ENCODE results near the gene GALNTL6. TPM values are rescaled to one million over a fixed set of nuclear protein-coding genes. Genes with fewer than 3 reads are reported as not detected.

GALNTL6 gene
- total and polyA plus RNA-seq, 2 experiments from 2014 or later: not detected

DNA sequence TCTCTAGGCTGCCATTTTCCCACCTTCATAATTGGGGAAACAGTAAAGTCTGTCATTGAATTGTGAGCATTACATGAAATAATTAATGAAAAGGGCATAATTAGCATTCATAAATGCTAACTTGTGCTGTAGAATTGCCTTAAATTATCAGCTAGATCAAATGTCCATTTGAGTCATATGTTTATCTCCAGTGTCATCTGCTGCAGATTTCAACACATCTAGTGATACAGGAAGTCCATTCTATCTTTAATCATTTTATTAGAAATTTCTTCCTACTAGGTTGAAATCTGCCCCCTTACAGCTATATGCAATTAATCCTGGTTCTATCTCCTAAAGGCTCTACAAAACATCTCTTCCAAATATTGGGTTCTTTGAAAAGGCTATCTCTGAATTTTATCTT is 1115.1 kb downstream of the GALNTL6 start:
- no peaks in the 10 kb centered on the region for H3K9me3 ChIP-seq (ENCODE audit: low read depth)
- H3F3A ChIP-seq (ENCODE audit: insufficient read depth): no peaks in the 10 kb centered on the region
- no peak overlapping the region for H2AFZ ChIP-seq
- H3K4me1 ChIP-seq (ENCODE audit: insufficient read depth): no peaks in the 10 kb centered on the region
- TF ChIP-seq EZH2phosphoT487 (IDR thresholded peaks at IDR 0.05; ENCODE audit: insufficient read depth, low read depth): no peak
- TF ChIP-seq EZH2 (IDR thresholded peaks at IDR 0.05; ENCODE audit: insufficient read depth, poor library complexity, severe bottlenecking): no peak
- H3K79me2 ChIP-seq (ENCODE audit: insufficient read depth): no peaks in the 10 kb centered on the region
- H4K20me1 ChIP-seq (ENCODE audit: insufficient read depth): no peaks in the 10 kb centered on the region
- H3K27me3 ChIP-seq (replicated peaks; ENCODE audit: insufficient read depth): peaks cover under 1% of the 10 kb centered on the region; the same call in 1 of the 2 replicates
- no peak overlapping the region for H3K27ac ChIP-seq
- in situ Hi-C loops (cut with MboI): no loop called here
- no peak overlapping the region for H3K4me2 ChIP-seq (ENCODE audit: unreplicated experiment)
- H3K4me3 ChIP-seq: no peak overlapping the region
- H3K36me3 ChIP-seq (ENCODE audit: low read depth): no peaks in the 10 kb centered on the region
- H3K9ac ChIP-seq: no peak overlapping the region
- H3K9me2 ChIP-seq (ENCODE audit: insufficient read depth): no peaks in the 10 kb centered on the region
- DNase-seq: no peak

DNA sequence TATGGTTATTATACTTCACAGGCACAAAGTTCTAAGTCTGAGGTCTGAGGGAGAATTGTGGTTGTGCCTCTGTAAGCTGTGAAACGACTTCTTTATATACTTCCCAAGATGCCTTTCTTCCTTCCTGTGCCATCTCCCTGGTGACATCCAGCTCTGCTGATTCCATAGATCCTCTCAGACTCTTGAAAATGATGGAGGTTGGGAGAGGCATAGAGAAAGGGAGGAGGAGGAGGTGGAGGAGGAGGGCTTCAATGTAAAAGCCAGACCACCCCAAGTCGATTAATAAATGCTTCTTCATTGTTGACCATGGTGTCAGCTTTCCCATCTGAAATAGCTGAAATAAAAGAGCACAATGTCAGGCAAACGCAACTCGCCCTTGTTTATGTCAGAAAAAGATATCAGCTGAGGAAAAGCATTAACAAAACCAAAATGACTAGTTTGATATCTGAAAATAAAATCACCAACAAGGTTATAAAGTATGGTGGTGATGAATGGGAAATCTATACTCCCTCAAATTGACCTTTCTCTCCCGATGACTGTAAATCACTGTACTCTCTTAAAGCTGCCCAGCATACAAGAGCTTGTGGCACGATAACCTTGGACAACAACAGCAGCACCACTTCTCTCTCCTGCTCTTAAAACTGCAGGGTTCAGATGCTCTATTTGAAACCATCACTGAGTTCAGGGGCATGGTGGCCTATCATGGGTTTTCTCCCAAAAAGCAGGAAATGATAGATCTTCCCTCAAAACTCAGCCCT is 1125.0 kb downstream of the GALNTL6 start:
- Histone ChIP-seq H2AFZ (no peak overlapping the region), H3K4me2 (ENCODE audit: unreplicated experiment) (no peak overlapping the region), H3K9me3 (ENCODE audit: low read depth) (no peaks in the 10 kb centered on the region), H3K9me2 (ENCODE audit: insufficient read depth) (no peaks in the 10 kb centered on the region), H3K36me3 (ENCODE audit: low read depth) (no peaks in the 10 kb centered on the region), H3K27me3 (replicated peaks; ENCODE audit: insufficient read depth) (peaks cover 11% of the 10 kb centered on the region), H3K79me2 (ENCODE audit: insufficient read depth) (no peaks in the 10 kb centered on the region), H3F3A (ENCODE audit: insufficient read depth) (no peaks in the 10 kb centered on the region), H3K4me3 (no peak overlapping the region), H3K9ac (no peak overlapping the region), H4K20me1 (ENCODE audit: insufficient read depth) (no peaks in the 10 kb centered on the region), H3K27ac (no peak overlapping the region), H3K4me1 (ENCODE audit: insufficient read depth) (no peaks in the 10 kb centered on the region)
- 27 to 36% methylated on average over 6 of the region's 6 CpGs for WGBS, 2 experiments (ENCODE audit: low coverage in 1 of 2, low lambda C conversion rate in 2 of 2, missing lambda C conversion rate in 2 of 2)
- TF ChIP-seq EZH2 (IDR thresholded peaks at IDR 0.05; ENCODE audit: insufficient read depth, poor library complexity, severe bottlenecking) (no peak), EZH2phosphoT487 (IDR thresholded peaks at IDR 0.05; ENCODE audit: insufficient read depth, low read depth) (no peak)
- in situ Hi-C loops (cut with MboI): no loop called here
- DNase-seq: no peak

DNA sequence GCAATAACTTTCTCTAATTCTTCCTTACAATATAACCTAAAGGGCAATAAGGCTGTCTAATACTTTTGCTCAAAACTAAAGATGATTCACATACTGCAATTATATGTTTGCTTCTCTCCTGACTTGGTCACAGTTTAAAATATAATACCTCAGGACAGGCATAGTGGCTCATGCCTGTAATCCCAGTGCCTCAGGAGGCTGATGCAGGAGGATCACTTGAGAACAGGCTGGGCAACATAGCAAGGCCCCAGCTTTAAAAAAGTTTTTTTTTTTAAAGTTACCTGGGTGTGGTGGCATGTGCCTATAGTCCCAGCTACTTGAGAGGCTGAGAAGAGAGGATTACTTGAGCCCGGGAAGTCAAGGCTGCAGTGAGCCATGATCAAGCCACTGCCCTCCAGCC is 1125.7 kb downstream of the GALNTL6 start:
- no peak overlapping the region for H2AFZ ChIP-seq
- H3K9me3 ChIP-seq (ENCODE audit: low read depth): no peaks in the 10 kb centered on the region
- no peak overlapping the region for H3K27ac ChIP-seq
- no peak for TF ChIP-seq EZH2phosphoT487 (IDR thresholded peaks at IDR 0.05; ENCODE audit: insufficient read depth, low read depth)
- no peak for TF ChIP-seq EZH2 (IDR thresholded peaks at IDR 0.05; ENCODE audit: insufficient read depth, poor library complexity, severe bottlenecking)
- no peak overlapping the region for H3K4me2 ChIP-seq (ENCODE audit: unreplicated experiment)
- peaks cover 6% of the 10 kb centered on the region for H3K27me3 ChIP-seq (replicated peaks; ENCODE audit: insufficient read depth)
- H3K4me1 ChIP-seq (ENCODE audit: insufficient read depth): no peaks in the 10 kb centered on the region
- no peaks in the 10 kb centered on the region for H3F3A ChIP-seq (ENCODE audit: insufficient read depth)
- DNase-seq: no peak
- WGBS, 2 experiments (ENCODE audit: low coverage in 1 of 2, low lambda C conversion rate in 2 of 2, missing lambda C conversion rate in 2 of 2): 69 to 81% methylated on average over 1 of the region's 1 CpG
- H3K9me2 ChIP-seq (ENCODE audit: insufficient read depth): no peaks in the 10 kb centered on the region
- no peak overlapping the region for H3K4me3 ChIP-seq
- in situ Hi-C loops (cut with MboI): no loop called here
- no peaks in the 10 kb centered on the region for H3K36me3 ChIP-seq (ENCODE audit: low read depth)
- no peaks in the 10 kb centered on the region for H4K20me1 ChIP-seq (ENCODE audit: insufficient read depth)
- H3K9ac ChIP-seq: no peak overlapping the region
- no peaks in the 10 kb centered on the region for H3K79me2 ChIP-seq (ENCODE audit: insufficient read depth)

DNA sequence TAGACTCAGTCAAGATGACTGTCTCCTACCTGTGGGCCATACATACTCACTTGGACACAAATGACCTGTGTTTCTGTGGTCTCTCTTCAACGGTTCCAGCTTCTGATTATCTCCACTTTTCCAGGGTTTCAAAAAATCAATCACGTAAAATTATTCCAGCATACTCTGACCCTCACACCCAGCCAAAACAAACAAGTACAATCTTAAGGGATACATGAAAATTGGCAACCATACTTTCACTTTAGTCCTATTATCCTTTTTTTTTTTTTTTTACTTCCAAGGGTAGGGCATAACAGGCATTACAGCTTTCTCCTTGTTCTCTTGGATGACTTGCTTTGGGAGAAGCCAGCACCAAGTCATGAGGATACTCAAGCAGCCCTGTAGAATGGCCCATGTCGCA is 1129.6 kb downstream of the GALNTL6 start:
- no peaks in the 10 kb centered on the region for H3F3A ChIP-seq (ENCODE audit: insufficient read depth)
- no peak overlapping the region for H2AFZ ChIP-seq
- WGBS, 2 experiments (ENCODE audit: low coverage in 1 of 2, low lambda C conversion rate in 2 of 2, missing lambda C conversion rate in 2 of 2): 19 to 27% methylated on average over 3 of the region's 3 CpGs
- H3K9me3 ChIP-seq (ENCODE audit: low read depth): no peaks in the 10 kb centered on the region
- H3K36me3 ChIP-seq (ENCODE audit: low read depth): no peaks in the 10 kb centered on the region
- no peak for DNase-seq
- no peak overlapping the region for H3K4me2 ChIP-seq (ENCODE audit: unreplicated experiment)
- H3K9me2 ChIP-seq (ENCODE audit: insufficient read depth): no peaks in the 10 kb centered on the region
- no peak overlapping the region for H3K9ac ChIP-seq
- no peak overlapping the region for H3K27ac ChIP-seq
- H3K4me1 ChIP-seq (ENCODE audit: insufficient read depth): no peaks in the 10 kb centered on the region
- 0 out of 2 replicates have a peak, but pooled peaks cover 10% of the 10 kb centered on the region for H3K27me3 ChIP-seq (replicated peaks; ENCODE audit: insufficient read depth)
- no peaks in the 10 kb centered on the region for H3K79me2 ChIP-seq (ENCODE audit: insufficient read depth)
- in situ Hi-C loops (cut with MboI): no loop called here
- no peak for TF ChIP-seq EZH2phosphoT487 (IDR thresholded peaks at IDR 0.05; ENCODE audit: insufficient read depth, low read depth)
- TF ChIP-seq EZH2 (IDR thresholded peaks at IDR 0.05; ENCODE audit: insufficient read depth, poor library complexity, severe bottlenecking): no peak
- H3K4me3 ChIP-seq: no peak overlapping the region
- no peaks in the 10 kb centered on the region for H4K20me1 ChIP-seq (ENCODE audit: insufficient read depth)

DNA sequence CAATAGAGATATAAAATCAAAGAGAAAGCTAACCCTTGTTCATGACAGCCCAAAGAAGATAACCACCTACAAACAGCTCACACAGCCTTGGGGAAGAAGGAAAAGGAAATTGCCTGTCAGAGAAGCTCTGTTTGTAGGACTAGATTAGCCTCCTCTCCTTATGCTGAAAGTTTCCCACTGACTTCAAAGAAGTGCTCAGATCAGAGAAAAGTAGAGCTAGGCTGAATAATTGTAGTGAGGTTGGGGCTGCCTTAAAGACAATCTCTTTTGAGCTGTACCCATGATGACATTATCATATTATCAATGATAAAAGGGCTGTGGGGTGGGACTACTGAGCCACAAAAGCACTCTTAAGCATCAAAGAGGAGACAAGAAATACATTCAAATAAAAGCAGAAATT is 1132.4 kb downstream of the GALNTL6 start:
- Histone ChIP-seq H3K4me2 (ENCODE audit: unreplicated experiment) (no peak overlapping the region), H3K4me3 (no peak overlapping the region), H3K9me2 (ENCODE audit: insufficient read depth) (no peaks in the 10 kb centered on the region), H2AFZ (no peak overlapping the region), H3K36me3 (ENCODE audit: low read depth) (no peaks in the 10 kb centered on the region), H3K9ac (no peak overlapping the region), H3K4me1 (ENCODE audit: insufficient read depth) (no peaks in the 10 kb centered on the region), H3K27me3 (replicated peaks; ENCODE audit: insufficient read depth) (0 out of 2 replicates have a peak, but pooled peaks cover 10% of the 10 kb centered on the region), H3K9me3 (ENCODE audit: low read depth) (no peaks in the 10 kb centered on the region), H3K27ac (no peak overlapping the region), H4K20me1 (ENCODE audit: insufficient read depth) (no peaks in the 10 kb centered on the region), H3K79me2 (ENCODE audit: insufficient read depth) (no peaks in the 10 kb centered on the region), H3F3A (ENCODE audit: insufficient read depth) (no peaks in the 10 kb centered on the region)
- in situ Hi-C loops (cut with MboI): no loop called here
- no peak for TF ChIP-seq EZH2phosphoT487 (IDR thresholded peaks at IDR 0.05; ENCODE audit: insufficient read depth, low read depth)
- no peak for DNase-seq
